Activated CD4-positive, alpha-beta T cell treated with anti-CD3 and anti-CD28 coated beads for 1 hour (primary cell): Measurements from ENCODE around the gene GID4.

Experiments used
- DNase-seq: peaks from one replicate; pipeline ENCODE4 v3.0.0-alpha.2; 2020

Gene GID4

GRCh38 chr17:18045691-18046350 is 6.6 kb downstream of the GID4 start:
- no peak for DNase-seq

GRCh38 chr17:18055597-18055996 is 16.4 kb downstream of the GID4 start:
- no peak for DNase-seq

DNA sequence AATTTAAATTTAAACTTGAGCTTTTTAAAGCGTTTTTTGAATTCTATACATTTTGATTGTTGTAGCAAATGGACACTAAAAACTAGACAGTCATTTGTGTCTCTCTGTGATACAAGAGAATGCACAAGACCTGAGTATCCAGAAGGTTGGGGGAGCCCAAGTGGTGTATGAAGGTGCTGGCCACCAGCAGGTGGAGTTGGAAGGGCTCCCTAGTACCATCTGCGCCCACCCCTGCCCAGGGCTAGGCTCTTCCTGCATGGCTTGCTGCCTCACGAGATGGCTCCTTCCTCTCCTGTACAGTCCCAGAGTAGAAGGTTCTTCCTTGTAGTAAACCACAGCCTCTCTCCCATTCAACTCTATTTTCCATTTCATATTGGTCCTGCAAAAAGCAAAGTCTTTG is 17.0 kb downstream of the GID4 start:
- no peak for DNase-seq

- DNase-seq = no peak
These were observed 20.1 kb downstream of the GID4 start for GRCh38 chr17:18059283-18059682.

- no peak for DNase-seq
These were observed 24.8 kb downstream of the GID4 start for GRCh38 chr17:18064053-18064452.

GRCh38 chr17:18065546-18065945 is 26.3 kb downstream of the GID4 start:
- DNase-seq = no peak

DNA sequence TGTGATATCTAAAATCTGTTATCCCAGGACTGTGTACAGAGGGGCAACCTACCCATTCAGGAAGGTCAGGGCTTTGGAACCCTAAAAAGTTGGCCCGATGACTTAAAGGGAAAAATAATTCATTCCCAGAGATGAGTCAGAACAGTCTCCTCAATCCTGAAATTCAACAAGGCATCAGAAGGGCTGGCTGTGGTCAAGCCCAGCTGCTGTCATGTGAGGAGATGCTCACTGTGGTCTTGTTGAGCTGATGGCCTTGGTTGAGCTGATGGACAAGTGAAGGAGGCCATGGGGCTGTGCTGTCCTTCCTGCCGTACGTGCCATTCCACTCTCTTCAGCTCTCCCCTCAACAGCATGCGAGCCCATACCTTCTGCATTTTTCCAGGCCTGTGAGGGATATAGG is 27.7 kb downstream of the GID4 start:
- DNase-seq = no peak

DNA sequence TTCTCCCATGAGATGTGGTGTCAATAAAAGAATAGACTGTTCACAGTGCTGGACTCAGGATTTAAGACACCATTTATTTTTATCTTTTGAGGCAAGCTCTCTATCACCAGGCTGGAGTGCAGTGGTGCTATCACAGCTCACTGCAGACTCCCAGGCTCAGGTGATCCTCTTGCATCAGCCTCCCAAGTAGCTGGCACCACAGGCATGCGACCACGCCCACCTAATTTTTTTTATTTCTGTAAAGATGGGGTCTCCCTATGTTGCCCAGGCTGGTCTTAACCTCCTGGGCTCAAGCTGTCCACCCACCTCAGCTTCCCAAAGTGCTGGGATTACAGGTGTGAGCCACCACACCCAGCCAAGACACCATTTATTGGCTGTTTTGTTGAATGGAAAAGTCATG is 29.9 kb downstream of the GID4 start:
- no peak for DNase-seq

GRCh38 chr17:18070861-18071340 is 31.7 kb downstream of the GID4 start:
- no peak for DNase-seq

- no peak for DNase-seq
These were observed 32.5 kb downstream of the GID4 start for GRCh38 chr17:18071751-18072150.

DNA sequence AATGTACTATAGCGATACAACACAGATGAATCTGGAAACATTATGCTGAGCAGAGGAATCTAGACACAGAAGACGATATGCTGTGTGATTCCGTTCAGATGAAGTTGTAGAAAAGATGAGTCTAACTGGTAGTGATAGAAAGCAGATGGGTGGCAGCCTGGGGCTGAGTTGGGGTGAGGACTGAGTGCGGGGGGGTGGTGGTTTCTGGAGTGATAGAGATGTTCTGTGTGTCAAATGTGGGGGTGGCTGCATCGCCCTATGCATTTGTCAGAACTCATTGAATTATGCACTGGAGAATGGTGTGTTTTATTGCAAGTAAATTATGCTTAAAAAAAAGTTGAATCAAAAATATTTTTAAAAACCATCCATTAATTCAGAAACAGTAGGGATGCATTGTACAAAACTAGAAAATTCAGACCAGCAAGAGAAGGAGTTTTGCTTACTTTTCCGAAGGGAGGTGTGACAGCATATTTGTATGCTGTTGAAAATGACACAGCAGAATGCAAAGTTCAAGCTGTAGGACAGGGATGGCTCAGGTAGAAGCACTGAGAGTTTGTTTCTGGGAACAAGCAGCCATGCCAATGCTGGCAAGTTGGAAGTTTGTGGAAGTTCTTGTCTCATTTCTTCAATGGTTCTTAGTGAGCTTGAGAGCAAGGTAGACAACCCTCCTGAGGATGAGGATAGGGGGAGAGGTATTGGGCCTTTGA is 35.5 kb downstream of the GID4 start:
- DNase-seq = no peak

DNA sequence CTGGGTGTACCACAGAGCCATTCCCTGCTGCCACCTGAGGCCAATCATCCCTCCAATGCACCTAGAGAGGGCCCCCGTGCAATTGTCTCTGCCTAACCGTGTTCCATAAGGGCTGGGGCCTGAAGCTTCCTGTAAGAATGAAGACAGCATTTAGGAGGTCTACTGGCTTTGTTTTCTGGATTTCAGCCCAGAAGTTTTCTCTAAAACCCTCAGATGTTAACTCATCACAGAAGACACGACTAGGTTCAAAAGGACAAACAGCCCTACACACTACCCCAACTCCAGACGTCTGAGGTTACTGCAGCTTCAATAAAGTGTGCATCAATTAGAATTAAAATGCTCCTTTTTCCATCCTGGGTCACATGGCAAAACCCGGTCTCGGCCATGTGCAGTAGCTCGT is 37.7 kb downstream of the GID4 start:
- DNase-seq = no peak

DNA sequence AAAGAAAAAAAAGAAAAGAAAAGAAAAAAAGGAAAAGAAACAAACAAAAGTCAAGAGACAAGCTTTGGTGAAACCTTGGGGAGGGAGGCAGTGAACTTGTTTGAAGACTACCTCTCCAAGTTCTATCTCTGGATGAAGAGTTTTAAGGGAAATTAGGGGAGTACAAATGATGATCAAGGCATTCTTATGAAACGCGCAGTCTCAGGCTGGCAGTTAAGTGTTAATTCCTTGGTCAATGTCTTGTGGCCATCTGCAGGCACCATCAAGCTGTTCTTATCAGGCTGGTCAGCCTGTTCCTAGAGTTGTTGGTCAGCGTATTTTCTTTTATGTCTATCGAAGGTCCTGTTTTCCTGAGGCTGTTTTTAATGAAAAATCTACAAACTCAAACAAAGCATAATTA is 40.3 kb downstream of the GID4 start:
- DNase-seq = no peak

DNA sequence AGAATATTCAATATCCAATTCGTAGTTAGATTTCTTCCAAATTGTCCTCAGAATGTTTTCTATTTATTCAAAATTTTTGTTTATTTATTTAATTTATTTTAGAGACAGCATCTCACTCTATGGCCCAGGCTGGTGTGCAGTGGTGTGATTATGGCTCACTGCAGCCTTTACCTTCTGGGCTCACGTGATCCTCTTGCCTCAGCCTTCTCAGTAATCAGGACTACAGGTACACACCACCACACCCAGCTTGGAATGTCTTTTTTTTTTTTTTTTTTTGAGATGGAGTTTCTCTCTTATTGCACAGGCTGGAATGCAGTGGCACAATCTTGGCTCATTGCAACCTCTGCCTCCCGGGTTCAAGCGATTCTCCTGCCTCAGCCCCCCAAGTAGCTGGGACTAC is 45.0 kb downstream of the GID4 start:
- no peak for DNase-seq

- peak; percentile 82 for DNase-seq
These were observed 48.6 kb downstream of the GID4 start, which contains the start of gene DRG2 for GRCh38 chr17:18087610-18088491. DRG2 (plus strand) TSS chr17:18087948; CDS start chr17:18088024, 76 bp downstream.

DNA sequence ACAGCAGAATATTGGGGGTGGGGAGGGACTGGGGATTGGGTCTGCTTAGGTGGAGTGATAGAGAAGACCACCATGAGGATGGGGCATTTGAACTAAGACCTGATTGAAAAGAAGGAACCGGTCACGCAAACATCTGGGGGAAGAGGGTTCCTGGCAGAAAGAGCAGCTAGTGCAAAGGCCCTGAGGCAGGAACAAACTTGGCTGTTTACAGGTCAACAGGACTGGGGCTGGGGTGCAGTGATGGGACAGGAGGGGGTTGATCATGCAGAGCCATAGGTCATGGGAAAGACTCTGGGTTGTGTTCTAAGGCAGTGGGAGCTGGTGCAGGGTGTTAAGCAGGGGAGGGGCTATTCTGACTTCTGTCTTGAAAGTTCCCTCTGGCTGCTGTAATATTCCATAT is 50.4 kb downstream of the GID4 start:
- no peak for DNase-seq

- no peak for DNase-seq
These were observed 54.6 kb downstream of the GID4 start for GRCh38 chr17:18093616-18094408.

DNA sequence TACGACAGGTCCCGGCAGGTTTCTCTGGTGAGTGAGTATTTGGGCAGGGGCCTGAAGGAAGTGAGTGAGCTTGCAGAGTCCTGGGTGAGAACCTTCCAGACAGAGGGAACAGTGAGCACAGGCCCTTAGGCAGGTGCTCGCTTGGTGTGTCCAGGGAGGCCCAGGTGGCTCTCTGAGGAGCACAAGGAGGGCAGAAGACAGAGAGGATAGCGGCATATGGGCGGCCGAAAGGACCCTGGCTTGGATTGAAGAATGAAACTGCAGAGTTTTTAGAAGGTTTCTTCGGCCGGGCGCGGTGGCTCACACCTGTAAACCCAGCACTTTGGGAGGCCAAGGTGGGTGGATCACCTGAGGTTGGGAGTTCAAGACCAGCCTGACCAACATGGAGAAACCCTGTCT is 55.2 kb downstream of the GID4 start:
- no peak for DNase-seq

DNA sequence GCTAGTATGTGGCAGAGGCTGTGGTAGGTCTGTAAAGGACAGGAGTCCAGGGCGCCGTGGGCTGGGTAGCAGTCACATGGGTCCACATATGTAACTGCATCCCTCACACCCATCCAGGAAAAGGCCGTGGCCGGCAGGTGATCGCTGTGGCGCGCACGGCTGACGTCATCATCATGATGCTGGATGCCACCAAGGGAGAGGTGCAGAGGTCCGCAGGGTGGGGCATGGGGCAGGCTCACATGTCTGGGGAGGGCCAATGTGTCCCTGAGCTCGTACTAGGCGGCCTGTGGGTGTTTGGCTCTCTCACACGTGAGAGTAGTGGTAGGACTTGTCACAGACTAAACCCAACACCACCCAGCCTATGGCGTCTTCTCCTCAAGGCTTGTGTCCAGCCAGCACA is 60.3 kb downstream of the GID4 start:
- no peak for DNase-seq

DNA sequence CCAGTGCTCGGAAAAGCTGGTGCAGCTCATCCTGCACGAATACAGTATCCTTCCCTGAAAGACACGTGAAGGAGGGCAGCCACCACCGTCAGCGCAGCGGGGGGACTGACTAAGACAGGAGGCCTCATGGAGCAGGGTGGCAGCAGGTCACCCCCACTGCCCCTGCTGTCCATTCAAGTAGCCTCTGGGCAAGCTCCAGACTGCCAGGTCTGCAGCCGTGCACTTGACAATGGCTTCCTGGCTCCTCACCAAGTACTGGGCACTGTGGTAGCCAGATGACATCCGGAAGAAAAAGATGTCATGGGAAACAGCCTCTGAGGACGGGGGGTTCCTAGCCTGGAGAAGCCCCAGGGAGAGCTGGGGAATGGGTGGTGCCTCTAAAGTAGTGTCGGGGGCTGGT is 61.4 kb downstream of the GID4 start:
- no peak for DNase-seq

DNA sequence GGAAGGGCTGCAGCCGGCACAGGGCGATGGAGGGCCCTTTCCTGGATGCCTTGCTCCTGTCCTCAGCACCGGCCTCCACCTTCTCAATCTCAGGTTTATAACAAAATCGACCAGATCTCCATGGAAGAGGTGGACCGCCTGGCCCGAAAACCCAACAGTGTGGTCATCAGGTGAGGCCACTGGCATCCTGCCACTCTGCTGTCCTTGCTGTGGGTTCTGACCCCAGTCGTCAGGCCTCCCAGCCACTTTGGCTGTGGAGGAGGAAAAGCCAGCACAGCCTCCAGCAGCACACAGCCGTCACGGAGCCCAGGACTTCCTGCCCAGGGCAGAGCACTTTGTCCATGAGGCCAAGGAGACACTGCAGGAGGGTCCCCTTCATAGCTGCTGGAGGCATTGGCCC is 62.6 kb downstream of the GID4 start:
- DNase-seq = no peak

- DNase-seq = no peak
These were observed 63.4 kb downstream of the GID4 start for GRCh38 chr17:18102640-18103039.

- DNase-seq = no peak
These were observed 65.8 kb downstream of the GID4 start for GRCh38 chr17:18105027-18105426.
